BLaER1 (cell line): ENCODE data around the gene CLASP1.
"Not testable (repeated sequence)": the region's sequence is repeated elsewhere in the genome, so short reads cannot be mapped to it uniquely, and the experiment has no call there.

Experiments used
- H3K27ac ChIP-seq: shearing (Covaris generic); formaldehyde crosslinking; 2 replicates; pipeline ENCODE4 v1.8.1; 2022
- H3K27me3 ChIP-seq: shearing (Covaris generic); formaldehyde crosslinking; 2 replicates; pipeline ENCODE4 v1.8.1; 2022
- H3K36me3 ChIP-seq: shearing (Covaris generic); formaldehyde crosslinking; 2 replicates; pipeline ENCODE4 v1.8.1; 2022
- H3K4me1 ChIP-seq: shearing (Covaris generic); formaldehyde crosslinking; 2 replicates; pipeline ENCODE4 v1.8.1; 2022
- H3K4me2 ChIP-seq: shearing (Covaris generic); formaldehyde crosslinking; 2 replicates; pipeline ENCODE4 v1.8.1; 2022
- H3K4me3 ChIP-seq: shearing (Covaris generic); formaldehyde crosslinking; 2 replicates; pipeline ENCODE4 v1.8.1; 2022
- H3K9ac ChIP-seq: shearing (Covaris generic); formaldehyde crosslinking; 2 replicates; pipeline ENCODE4 v1.8.1; 2022
- H3K9me3 ChIP-seq: shearing (Covaris generic); formaldehyde crosslinking; 2 replicates; pipeline ENCODE4 v1.8.1; 2022
- H4K20me1 ChIP-seq: shearing (Covaris generic); formaldehyde crosslinking; 2 replicates; pipeline ENCODE4 v1.8.1; 2022
- Cebpa-rat ChIP-seq: shearing (Covaris generic); IDR thresholded peaks from 2 replicates; pipeline ENCODE4 v1.8.1; 2022

Gene CLASP1

DNA sequence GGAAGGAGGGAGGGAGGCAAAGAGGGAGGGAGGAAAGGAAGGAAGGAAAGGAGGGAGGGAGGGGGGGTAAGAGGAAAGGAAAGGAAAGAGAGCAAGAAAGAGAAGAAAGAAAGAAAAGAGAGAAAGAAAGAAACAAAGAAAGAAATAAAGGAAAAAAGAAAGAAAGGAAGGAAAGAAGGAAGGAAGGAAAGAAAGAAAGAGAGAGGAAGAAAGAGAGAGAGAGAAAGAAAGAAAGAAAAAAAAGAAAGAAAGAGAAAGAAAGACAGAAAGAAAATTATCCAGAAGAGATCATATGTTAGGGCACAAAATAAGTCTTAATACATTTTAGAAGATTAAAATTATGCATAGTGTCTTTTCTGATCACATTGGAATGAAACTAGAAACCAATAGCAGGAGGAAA lies 339.9 kb downstream of the CLASP1 start:
- Histone ChIP-seq H3K4me1 (no peaks in the 10 kb centered on the region), H4K20me1 (no peaks in the 10 kb centered on the region), H3K9me3 (no peaks in the 10 kb centered on the region), H3K9ac (no peak overlapping the region), H3K4me3 (no peak overlapping the region), H3K27ac (no peak overlapping the region), H3K27me3 (no peaks in the 10 kb centered on the region), H3K36me3 (no peaks in the 10 kb centered on the region), H3K4me2 (no peak overlapping the region)
- TF ChIP-seq Cebpa-rat, result no peak

GRCh38 chr2:121307048-121307447 lies 342.2 kb downstream of the CLASP1 start:
- Histone ChIP-seq H3K27me3 (no peaks in the 10 kb centered on the region), H3K4me2 (no peak overlapping the region), H3K27ac (no peak overlapping the region), H4K20me1 (no peaks in the 10 kb centered on the region), H3K36me3 (no peaks in the 10 kb centered on the region), H3K4me1 (no peaks in the 10 kb centered on the region), H3K9ac (no peak overlapping the region), H3K4me3 (no peak overlapping the region), H3K9me3 (no peaks in the 10 kb centered on the region)
- TF ChIP-seq Cebpa-rat, result no peak

DNA sequence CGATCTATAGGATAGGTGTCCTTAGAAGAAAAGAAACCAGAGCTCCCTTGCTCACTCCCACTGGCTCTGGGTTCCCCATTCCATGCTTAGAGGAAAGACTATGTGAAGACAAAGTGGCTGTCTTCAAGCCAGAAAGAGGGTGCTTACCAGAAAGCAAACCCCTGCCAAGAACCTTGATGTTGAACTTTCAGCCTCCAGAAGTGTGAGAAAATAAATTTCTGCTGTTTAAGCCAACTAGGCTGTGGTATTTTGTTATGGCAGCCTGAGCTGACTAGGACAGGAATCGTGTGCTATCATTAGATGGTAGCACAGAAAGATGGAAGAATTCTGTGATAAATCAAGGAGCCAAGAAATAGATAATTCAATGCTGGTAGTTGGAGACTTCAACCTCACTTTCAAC lies 344.3 kb downstream of the CLASP1 start:
- Histone ChIP-seq H3K9me3 (no peaks in the 10 kb centered on the region), H4K20me1 (no peaks in the 10 kb centered on the region), H3K4me2 (no peak overlapping the region), H3K36me3 (no peaks in the 10 kb centered on the region), H3K9ac (no peak overlapping the region), H3K4me1 (no peaks in the 10 kb centered on the region), H3K4me3 (no peak overlapping the region), H3K27me3 (no peaks in the 10 kb centered on the region), H3K27ac (no peak overlapping the region)
- TF ChIP-seq Cebpa-rat, result no peak

DNA sequence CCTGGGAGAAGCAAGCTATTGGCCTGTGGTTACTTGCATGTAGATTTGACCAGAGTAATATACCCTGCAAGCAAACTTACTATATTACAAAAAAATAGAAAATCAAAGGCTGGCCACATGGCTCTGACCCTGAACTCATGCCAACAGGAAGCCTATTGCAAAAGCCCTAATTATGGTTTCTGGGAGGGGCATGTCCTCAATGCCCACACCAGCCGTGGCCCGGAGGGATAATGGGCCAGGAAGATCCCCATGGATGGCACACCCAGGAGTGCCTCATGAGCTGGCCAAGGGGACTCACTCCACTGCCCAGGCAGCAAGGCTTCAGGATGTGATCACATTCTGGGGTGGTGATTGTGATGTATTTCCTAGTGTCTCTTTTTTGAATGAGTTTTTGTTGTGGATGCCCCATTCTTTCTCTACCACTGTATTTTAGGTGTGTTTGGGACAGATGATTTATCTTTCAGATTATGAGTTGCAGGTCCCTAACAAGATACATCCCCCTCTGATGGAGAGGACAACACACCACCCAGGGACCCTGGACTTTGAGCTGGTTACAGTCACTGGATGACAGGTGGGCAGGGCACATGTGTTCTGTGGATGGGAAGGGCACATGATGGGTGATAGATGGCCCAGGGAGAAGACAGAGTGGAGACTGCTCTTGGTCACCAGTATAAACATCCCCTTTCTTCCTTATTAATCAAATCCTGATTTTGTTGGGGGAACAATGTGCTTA lies 345.6 kb downstream of the CLASP1 start:
- Histone ChIP-seq H3K9ac (no peak overlapping the region), H3K4me1 (no peaks in the 10 kb centered on the region), H3K27ac (no peak overlapping the region), H3K4me2 (no peak overlapping the region), H4K20me1 (no peaks in the 10 kb centered on the region), H3K4me3 (no peak overlapping the region), H3K36me3 (no peaks in the 10 kb centered on the region), H3K27me3 (no peaks in the 10 kb centered on the region), H3K9me3 (no peaks in the 10 kb centered on the region)
- TF ChIP-seq Cebpa-rat, result no peak

DNA sequence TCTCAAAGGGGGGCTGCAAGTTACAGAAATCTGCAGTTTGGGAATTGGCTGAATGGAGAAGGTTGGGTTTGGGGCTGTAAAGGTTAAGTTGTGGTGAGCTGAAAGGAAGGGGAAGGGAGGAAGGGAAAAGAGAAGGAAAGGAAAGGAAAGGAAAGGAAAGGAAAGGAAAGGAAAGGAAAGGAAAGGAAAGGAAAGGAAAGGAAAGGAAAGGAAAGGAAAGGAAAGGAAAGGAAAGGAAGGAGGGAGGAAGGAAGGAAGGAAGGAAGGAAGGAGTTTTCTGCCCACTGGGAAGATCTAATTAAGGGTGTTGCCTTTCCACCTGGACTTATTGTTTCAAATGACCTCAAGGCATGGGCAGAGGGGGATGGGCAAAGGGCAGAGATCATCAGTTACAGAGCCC lies 348.1 kb downstream of the CLASP1 start:
- H3K4me3 ChIP-seq, H3K27ac ChIP-seq, H3K9me3 ChIP-seq, H3K4me1 ChIP-seq, H3K36me3 ChIP-seq, H3K4me2 ChIP-seq, H3K27me3 ChIP-seq, H4K20me1 ChIP-seq, H3K9ac ChIP-seq: not testable (repeated sequence)

DNA sequence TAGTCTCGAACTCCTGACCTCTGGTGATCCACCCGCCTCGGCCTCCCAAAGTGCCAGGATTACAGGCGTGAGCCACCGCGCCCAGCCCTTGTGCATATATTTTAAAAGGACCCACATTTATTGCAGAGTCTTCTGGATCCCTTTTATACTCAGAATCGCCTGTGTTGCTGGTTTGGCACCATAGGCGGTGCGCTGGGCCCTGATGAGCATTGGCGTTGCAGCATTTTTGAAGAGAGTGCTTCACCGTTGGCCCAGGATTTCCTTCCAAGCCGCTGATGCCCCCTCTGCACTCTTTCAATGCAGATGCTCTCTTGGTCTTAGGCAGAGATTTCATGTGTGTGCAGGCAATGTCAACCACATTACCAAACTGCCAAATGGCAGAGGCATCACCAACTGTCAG lies 350.8 kb downstream of the CLASP1 start:
- Histone ChIP-seq H3K4me2 (no peak overlapping the region), H4K20me1 (no peaks in the 10 kb centered on the region), H3K27me3 (no peaks in the 10 kb centered on the region), H3K4me1 (no peaks in the 10 kb centered on the region), H3K4me3 (no peak overlapping the region), H3K36me3 (no peaks in the 10 kb centered on the region), H3K9ac (no peak overlapping the region), H3K9me3 (peaks cover 14% of the 10 kb centered on the region), H3K27ac (no peak overlapping the region)
- no peak for TF ChIP-seq Cebpa-rat

GRCh38 chr2:121297866-121298265 lies 351.4 kb downstream of the CLASP1 start:
- not testable (repeated sequence) for H3K4me1 ChIP-seq, H4K20me1 ChIP-seq, H3K27me3 ChIP-seq, H3K9ac ChIP-seq, H3K4me2 ChIP-seq, H3K36me3 ChIP-seq, H3K27ac ChIP-seq, H3K4me3 ChIP-seq
- peaks cover 14% of the 10 kb centered on the region for H3K9me3 ChIP-seq

- Histone ChIP-seq H3K4me3 (no peak overlapping the region), H4K20me1 (no peaks in the 10 kb centered on the region), H3K27ac (no peak overlapping the region), H3K9me3 (peaks cover 14% of the 10 kb centered on the region), H3K4me2 (no peak overlapping the region), H3K4me1 (no peaks in the 10 kb centered on the region), H3K36me3 (no peaks in the 10 kb centered on the region), H3K9ac (no peak overlapping the region), H3K27me3 (no peaks in the 10 kb centered on the region)
- no peak for TF ChIP-seq Cebpa-rat
Observed at GRCh38 chr2:121297217-121297830, 351.9 kb downstream of the CLASP1 start.

DNA sequence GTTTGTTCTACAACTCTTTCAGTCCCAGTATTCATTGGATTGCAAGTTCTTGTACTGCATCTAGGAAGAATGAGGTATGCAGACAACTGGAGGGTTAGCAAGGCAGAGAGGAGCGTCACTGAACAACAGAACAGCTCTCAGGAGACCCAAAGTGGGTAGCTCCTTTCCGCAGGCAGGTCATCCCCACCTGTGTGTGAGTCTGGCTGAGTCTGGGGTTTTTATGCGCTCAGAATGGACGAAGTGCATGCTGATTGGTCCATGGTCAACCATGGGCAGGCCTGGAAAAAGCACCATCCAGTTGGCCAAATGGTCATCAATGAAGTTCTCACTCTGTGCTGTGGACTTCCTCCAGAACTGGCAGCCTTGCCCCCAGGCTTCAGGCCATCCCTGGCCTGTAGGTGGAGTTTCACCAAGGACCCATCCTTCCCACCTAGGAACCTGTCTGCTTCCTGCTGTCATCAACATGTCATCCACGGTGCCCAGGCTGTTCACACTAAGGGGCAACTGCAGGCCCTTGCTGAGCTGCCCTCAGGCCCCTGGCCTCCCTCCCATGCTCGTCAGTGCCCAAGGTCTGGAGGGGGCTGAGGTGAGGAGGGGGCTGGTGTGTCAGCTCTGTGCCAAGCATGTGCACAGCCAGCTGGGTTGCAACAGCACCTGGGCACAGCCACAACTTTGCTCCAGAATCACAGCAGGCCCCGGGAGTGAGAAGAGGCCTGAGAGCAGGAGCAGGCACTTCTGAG lies 353.2 kb downstream of the CLASP1 start:
- Histone ChIP-seq H3K36me3 (no peaks in the 10 kb centered on the region), H4K20me1 (no peaks in the 10 kb centered on the region), H3K9me3 (peaks cover 14% of the 10 kb centered on the region), H3K4me3 (no peak overlapping the region), H3K9ac (no peak overlapping the region), H3K27me3 (no peaks in the 10 kb centered on the region), H3K4me2 (no peak overlapping the region), H3K27ac (no peak overlapping the region), H3K4me1 (no peaks in the 10 kb centered on the region)
- no peak for TF ChIP-seq Cebpa-rat
